Measurements from ENCODE around the gene SH2B3. TPM values are rescaled to one million over a fixed set of nuclear protein-coding genes. Genes with fewer than 3 reads are reported as not detected.

Gene SH2B3
- total RNA-seq, 1 donor from 2014 or later = 36.4 TPM

DNA sequence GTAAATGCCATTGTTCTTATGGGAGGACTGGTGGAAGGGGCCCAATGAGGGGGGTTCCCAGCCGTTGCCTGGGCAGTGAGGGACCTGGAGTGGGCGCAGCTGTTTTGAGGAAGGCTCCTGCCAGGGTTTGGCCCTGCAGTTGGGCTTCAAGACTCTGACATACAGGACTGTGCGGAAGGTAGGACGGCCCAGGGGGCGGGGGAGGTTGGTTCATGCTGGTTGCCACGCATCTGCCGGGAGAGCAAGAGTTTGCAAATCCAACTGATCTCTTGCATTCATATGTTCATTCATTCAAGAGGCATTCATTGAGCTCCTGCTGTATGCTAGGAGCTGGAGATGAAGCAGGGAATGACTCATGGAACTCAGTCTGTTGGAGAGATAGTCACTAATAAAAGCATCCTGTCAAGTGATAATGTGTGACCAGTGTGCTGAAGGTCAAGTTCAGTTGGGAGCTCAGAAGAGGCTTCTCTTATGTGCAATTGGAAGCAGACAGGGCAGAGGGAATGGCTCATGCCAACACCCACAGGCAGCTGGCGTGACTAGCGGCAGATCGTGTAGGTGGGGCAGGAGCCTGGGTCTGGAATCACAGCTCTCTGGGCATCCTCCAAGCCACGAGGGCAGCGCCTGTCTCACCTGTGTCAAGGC lies 7.8 kb downstream of the SH2B3 start:
- Mint-ChIP-seq H3K27me3 (ENCODE audit: unreplicated experiment) (no peaks in the 10 kb centered on the region), H3K4me1 (ENCODE audit: unreplicated experiment) (peaks cover 67% of the 10 kb centered on the region), H3K9me3 (ENCODE audit: unreplicated experiment) (no peaks in the 10 kb centered on the region), H3K4me3 (ENCODE audit: unreplicated experiment) (peak overlapping the region; percentile 35), H3K27ac (ENCODE audit: unreplicated experiment) (peak overlapping the region; percentile 97), H3K36me3 (ENCODE audit: unreplicated experiment) (peaks cover 3% of the 10 kb centered on the region)
- no peak for DNase-seq (ENCODE audit: extremely low spot score, unreplicated experiment)
- TF ChIP-seq, protein P1, sequence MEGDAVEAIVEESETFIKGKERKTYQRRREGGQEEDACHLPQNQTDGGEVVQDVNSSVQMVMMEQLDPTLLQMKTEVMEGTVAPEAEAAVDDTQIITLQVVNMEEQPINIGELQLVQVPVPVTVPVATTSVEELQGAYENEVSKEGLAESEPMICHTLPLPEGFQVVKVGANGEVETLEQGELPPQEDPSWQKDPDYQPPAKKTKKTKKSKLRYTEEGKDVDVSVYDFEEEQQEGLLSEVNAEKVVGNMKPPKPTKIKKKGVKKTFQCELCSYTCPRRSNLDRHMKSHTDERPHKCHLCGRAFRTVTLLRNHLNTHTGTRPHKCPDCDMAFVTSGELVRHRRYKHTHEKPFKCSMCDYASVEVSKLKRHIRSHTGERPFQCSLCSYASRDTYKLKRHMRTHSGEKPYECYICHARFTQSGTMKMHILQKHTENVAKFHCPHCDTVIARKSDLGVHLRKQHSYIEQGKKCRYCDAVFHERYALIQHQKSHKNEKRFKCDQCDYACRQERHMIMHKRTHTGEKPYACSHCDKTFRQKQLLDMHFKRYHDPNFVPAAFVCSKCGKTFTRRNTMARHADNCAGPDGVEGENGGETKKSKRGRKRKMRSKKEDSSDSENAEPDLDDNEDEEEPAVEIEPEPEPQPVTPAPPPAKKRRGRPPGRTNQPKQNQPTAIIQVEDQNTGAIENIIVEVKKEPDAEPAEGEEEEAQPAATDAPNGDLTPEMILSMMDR (IDR thresholded peaks at IDR 0.05) = no peak

DNA sequence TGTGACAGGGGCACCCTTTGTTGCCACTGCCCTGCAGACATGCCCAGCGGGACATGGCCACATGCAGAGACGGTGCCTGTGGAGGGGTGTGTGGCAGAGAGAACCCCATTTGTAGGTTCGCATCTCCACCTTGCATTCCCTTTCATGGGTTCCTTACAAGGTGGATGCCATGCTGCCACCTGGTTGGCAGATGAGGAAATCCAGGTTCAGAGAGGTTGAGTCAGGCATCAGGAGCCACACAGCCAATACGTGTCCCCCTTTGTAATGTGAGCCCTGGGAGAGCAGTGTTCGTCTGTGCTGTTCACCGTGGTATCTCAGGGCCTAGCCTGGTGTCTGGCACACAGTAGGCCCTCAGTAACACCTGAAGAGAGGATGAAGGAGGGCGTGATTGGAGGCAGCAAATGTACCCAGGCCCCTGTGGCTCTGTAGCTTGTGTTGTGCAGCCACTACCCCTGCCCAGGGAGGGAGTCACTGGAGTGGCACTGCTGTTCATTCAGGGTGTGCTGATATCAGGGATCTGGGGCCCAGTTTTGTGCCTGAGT lies 9.1 kb downstream of the SH2B3 start:
- TF ChIP-seq, protein P1 (IDR thresholded peaks at IDR 0.05) = no peak
- Mint-ChIP-seq H3K36me3 (ENCODE audit: unreplicated experiment) (peaks cover 3% of the 10 kb centered on the region), H3K27me3 (ENCODE audit: unreplicated experiment) (no peaks in the 10 kb centered on the region), H3K9me3 (ENCODE audit: unreplicated experiment) (no peaks in the 10 kb centered on the region), H3K27ac (ENCODE audit: unreplicated experiment) (peak overlapping the region; percentile 6), H3K4me3 (ENCODE audit: unreplicated experiment) (no peak overlapping the region), H3K4me1 (ENCODE audit: unreplicated experiment) (peaks cover 55% of the 10 kb centered on the region)
- DNase-seq (ENCODE audit: extremely low spot score, unreplicated experiment) = no peak

- TF ChIP-seq, protein P1 (IDR thresholded peaks at IDR 0.05) = no peak
- H3K36me3 Mint-ChIP-seq (ENCODE audit: unreplicated experiment) = peaks cover 13% of the 10 kb centered on the region
- no peaks in the 10 kb centered on the region for H3K9me3 Mint-ChIP-seq (ENCODE audit: unreplicated experiment)
- H3K4me1 Mint-ChIP-seq (ENCODE audit: unreplicated experiment) = peaks cover 31% of the 10 kb centered on the region
- no peaks in the 10 kb centered on the region for H3K27me3 Mint-ChIP-seq (ENCODE audit: unreplicated experiment)
- no peak overlapping the region for H3K4me3 Mint-ChIP-seq (ENCODE audit: unreplicated experiment)
- no peak for DNase-seq (ENCODE audit: extremely low spot score, unreplicated experiment)
- H3K27ac Mint-ChIP-seq (ENCODE audit: unreplicated experiment) = no peak overlapping the region
Measured at GRCh38 chr12:111417290-111417689, 11.6 kb downstream of the SH2B3 start.

GRCh38 chr12:111417784-111418593 lies 12.3 kb downstream of the SH2B3 start:
- Mint-ChIP-seq H3K9me3 (ENCODE audit: unreplicated experiment) (no peaks in the 10 kb centered on the region), H3K4me3 (ENCODE audit: unreplicated experiment) (no peak overlapping the region), H3K27me3 (ENCODE audit: unreplicated experiment) (no peaks in the 10 kb centered on the region), H3K27ac (ENCODE audit: unreplicated experiment) (no peak overlapping the region), H3K4me1 (ENCODE audit: unreplicated experiment) (peaks cover 24% of the 10 kb centered on the region), H3K36me3 (ENCODE audit: unreplicated experiment) (peaks cover 13% of the 10 kb centered on the region)
- TF ChIP-seq, protein P1 (IDR thresholded peaks at IDR 0.05) = no peak
- DNase-seq (ENCODE audit: extremely low spot score, unreplicated experiment) = no peak

GRCh38 chr12:111418594-111418880 lies 12.8 kb downstream of the SH2B3 start:
- TF ChIP-seq, protein P1 (IDR thresholded peaks at IDR 0.05) = no peak
- H3K4me3 Mint-ChIP-seq (ENCODE audit: unreplicated experiment) = no peak overlapping the region

More at GRCh38 chr12:111418594-111418880, 12.8 kb downstream of the SH2B3 start:
- H3K9me3 Mint-ChIP-seq (ENCODE audit: unreplicated experiment) = no peaks in the 10 kb centered on the region
- DNase-seq (ENCODE audit: extremely low spot score, unreplicated experiment) = no peak
- peaks cover 18% of the 10 kb centered on the region for H3K4me1 Mint-ChIP-seq (ENCODE audit: unreplicated experiment)
- no peaks in the 10 kb centered on the region for H3K27me3 Mint-ChIP-seq (ENCODE audit: unreplicated experiment)
- H3K27ac Mint-ChIP-seq (ENCODE audit: unreplicated experiment) = no peak overlapping the region
- H3K36me3 Mint-ChIP-seq (ENCODE audit: unreplicated experiment) = peaks cover 13% of the 10 kb centered on the region
